Activated CD8-positive, alpha-beta memory T cell treated with anti-CD3 and anti-CD28 coated beads for 4 hours (primary cell): ENCODE data around the gene HOXA5.

ENCODE experiments used
- DNase-seq, 2 donors: peaks; one replicate each; pipeline ENCODE4 v3.0.0-alpha.2; 2020; ENCODE audit warnings: low read depth in 2 of 2

HOXA5 gene

DNA sequence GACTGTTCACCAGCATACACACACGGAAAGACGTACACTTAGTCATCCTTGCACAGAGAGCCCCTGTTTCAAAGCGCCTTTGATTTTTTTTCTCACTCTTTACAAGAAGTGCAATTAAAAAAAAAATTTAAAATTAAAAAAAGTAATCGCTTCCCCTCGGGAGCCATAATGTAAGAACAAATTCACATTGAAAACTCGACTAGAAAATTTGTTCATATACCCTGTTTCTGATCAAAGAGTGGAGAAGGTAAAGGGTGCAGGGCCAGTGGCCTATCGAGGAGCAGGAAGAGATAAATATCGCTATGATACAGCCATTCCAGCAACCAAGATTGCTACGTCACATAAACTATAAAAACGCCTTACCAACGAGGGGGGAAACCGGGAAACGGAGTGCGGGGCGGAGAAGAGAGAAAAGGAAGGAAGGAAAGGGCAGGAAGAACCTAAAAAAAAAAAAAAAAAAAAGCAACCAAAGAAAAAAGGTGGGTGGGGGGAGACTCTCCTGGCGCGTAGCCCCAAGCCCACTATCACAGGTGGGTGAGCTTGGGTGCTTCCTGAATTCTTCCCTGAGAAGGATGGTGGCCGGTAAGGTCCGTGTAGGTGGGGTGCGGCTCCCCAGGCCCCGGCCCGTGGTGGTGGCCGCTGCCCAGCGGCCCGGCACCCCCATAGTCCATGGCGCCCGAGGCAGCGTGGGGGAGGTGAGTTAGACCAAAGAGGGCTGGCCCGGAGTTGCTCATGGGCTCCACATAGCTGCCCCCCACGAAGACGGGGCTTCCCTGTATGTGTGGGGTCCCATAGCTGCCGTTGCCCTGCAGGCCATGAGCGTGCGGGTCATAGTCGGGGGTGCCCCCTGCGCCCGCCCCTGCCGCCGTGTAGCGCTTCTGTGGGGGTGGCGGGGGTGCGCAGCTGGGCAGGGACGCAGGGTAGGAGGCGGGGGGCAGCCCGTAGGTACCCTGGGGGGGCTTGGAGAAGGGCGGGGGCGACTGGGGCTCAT, 35.8 kb downstream of the HOXA5 start:
- DNase-seq, result no peak

- DNase-seq, result no peak
Measured at GRCh38 chr7:27106901-27107240, 36.6 kb downstream of the HOXA5 start.

DNA sequence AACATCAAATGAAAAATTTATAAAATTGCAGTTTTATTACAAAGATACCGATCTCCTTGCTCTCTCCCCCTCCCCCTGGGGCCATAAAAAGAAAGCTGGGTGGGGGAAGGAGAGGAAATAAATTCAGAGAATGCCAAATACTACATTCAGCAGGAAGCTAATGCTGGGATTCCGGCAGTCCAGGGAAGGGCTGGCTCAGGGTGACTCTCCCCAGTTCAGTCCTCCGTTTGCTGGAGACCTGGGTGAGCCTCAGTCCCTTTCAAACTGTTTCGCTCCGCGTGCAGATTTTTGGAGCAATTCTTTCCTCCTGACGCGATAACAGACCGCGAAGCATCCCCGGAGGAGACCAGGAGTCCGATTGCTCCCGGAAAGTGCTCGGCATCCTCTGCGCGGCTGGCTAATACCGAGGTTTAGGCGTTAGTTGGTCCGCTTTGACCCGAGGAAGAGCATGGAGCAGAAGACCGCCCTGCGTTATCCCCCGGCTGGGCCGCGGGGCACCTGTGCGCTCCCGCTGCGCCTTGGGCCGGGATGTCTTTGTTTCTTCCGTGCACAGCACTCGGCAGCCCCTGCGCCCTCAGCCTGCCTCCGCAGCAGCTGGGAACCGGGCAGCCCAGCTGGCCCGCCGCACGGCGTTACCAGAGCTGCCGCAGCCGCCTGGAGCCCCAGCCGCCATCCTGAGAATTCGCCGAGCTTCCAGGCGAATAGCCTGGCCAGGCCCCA, 37.1 kb downstream of the HOXA5 start:
- DNase-seq, result no peak

GRCh38 chr7:27105301-27106031, 38.0 kb downstream of the HOXA5 start:
- no peak for DNase-seq

GRCh38 chr7:27104341-27105058, 39.0 kb downstream of the HOXA5 start:
- DNase-seq, result no peak

GRCh38 chr7:27103489-27104226, 39.8 kb downstream of the HOXA5 start:
- no peak for DNase-seq

GRCh38 chr7:27102581-27103442, 40.7 kb downstream of the HOXA5 start, which contains the start of gene HOXA2:
HOXA2 (minus strand) TSS chr7:27102683; CDS start chr7:27102500, 183 bp downstream.
- no peak for DNase-seq

DNA sequence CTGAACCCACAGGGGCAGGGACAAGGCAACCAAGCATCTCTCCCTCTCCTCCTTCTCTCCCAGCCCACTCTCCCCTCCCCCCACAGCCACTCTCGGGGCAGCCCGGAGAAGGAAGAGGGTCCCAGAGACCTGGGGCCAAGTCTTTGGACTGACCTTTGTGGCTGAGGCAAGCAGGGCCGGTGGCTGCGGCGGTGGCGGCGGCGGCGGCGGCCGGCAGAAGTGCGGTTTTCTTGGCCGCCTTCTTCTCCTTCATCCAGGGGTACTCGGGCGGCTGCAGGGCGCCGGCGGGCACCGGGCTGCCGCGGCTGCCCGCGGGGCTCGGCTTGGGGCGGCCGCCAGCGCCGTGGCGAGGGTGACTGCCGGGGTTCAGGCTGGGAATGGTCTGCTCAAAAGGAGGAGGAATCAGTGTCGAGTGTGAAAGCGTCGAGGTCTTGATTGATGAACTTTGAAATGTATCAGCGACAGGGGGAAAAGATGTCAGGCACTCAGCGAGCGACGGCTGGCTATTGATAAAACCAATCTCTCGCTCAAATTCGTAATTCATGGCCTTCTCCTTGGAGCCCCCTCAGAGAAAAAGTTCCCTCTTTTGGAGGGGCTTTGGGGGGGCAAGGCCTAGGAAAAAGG, 41.4 kb downstream of the HOXA5 start:
- DNase-seq, result no peak

DNA sequence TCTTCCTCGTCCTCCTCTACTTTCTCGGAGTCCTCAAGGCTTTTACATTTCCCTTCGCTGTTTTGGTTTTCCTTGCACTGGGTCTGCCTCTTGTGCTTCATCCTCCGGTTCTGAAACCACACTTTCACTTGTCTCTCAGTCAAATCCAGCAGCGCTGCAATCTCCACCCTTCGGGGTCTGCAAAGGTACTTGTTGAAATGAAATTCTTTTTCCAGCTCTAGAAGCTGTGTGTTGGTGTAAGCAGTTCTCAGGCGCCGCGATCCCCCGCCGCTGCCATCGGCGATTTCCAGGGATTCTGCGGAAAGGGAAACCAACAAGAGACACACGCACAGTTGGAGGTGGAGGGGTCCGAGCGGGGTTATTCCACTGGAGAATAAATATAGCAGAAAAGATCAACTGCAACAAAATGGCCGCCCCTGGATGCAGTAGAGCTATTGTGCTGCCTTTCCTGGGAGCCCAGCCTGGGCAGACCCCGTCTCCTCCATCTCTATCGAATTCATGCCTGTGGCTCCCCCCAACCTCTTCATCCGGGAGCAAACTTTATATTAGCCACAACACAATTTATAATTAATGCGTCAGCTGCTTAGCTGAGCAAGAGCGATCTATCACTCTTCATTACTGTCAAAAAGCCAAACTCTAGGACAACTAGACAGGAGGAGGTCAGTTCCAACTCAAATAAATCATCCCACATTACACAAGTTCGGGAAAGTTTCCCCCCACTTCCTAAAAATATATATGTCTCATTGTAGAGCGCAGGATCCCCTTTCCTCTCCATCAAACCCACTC, 42.1 kb downstream of the HOXA5 start:
- no peak for DNase-seq

GRCh38 chr7:27100694-27101170, 42.7 kb downstream of the HOXA5 start:
- DNase-seq, result no peak

DNA sequence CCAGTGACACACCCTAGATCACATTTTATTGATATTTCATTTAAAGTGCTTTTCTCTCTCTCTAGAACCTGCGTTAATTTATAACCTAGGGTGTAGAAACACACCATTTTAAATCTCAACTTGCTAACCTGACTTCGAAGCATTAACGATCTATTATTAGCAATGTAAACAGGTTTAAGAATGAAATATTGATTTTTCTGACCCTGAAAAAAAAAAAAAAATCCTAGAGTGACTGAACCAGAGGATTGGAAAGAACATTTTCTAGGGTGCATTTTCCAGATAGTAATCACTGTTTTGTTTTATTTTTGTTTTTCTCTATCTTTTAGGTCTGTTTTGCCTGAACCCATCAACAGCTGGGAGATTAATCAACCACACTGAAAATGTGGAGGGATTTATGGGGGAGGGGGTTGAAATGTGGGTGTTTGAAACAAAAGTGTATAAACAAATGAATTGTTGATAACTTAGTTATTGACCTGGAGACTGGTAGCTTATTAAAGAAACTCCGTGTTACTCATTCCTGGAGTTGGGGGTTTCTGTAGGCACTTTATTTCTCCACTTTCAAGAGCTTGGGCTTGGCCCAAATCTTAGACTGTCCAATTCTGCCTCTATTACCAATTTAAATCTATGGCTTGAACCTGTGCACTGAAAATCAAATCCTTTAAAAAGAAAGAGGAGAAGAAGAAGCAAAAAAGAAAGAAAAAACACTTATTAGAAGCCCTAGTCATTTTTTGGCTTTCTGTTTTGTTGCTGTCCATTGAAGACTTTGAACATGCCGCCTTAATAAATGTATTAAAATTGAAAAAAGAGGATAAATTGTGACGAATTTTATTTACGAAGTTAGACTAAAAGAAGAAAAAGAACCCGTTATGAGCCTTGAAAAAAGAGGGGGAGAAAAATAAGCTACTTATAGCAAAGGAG, 43.8 kb downstream of the HOXA5 start:
- DNase-seq, result no peak

- DNase-seq, result no peak
Measured at GRCh38 chr7:27098578-27099451, 44.7 kb downstream of the HOXA5 start.

- DNase-seq, result no peak
Measured at GRCh38 chr7:27097686-27098577, 45.5 kb downstream of the HOXA5 start.

DNA sequence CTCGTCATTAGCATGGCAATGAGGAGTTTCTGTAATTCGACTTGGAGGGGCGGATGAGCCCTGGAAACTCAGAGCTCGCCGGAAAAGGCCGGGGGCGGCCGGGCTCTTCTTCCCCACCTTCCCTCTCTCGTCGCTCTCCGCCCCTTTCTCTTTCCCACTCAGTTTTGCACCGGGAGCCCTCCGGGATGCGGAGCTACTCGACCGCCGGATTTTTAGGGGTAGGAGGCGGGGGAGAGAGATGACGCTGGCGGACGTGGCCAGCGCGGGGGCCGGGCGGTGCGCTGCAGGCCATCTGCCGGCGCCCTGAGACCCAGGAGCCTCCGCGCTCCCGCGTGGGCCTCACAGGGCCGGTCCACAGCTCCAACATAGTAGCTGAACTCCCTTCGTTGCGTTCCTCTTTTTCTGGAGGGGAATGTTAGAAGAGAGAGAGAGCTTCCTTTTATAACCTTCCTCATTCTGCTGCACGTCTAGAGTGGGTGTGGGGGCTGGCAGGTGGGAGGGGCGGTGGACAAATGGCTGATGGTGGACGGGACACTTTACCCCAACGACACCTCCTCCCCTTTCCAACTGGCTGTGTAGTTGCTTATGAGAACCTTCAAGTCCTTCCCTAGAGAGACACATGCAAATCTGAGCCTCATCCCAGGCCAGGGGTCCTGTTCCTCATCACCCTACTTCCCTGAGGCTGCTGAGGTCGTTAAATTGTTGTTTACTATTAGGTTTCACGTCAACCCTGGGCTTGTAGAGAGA, 46.5 kb downstream of the HOXA5 start:
- DNase-seq, result no peak
